Stromal cell of bone marrow (primary cell): Measurements from ENCODE around the gene ARTN.

Source experiments
- DNase-seq: peaks from one replicate; pipeline ENCODE4 v3.0.0-alpha.2; 2012; ENCODE audit warnings: low read depth

ARTN gene

GRCh38 chr1:43947061-43947873 is 13.7 kb downstream of the ARTN start:
- DNase-seq, result no peak

GRCh38 chr1:43947874-43948437 is 14.4 kb downstream of the ARTN start:
- DNase-seq, result no peak

- DNase-seq, result no peak
Observed at GRCh38 chr1:43949678-43950077, 16.1 kb downstream of the ARTN start.

GRCh38 chr1:43951021-43951985 is 17.7 kb downstream of the ARTN start:
- DNase-seq, result no peak

GRCh38 chr1:43952731-43953346 is 19.2 kb downstream of the ARTN start:
- no peak for DNase-seq

GRCh38 chr1:43953361-43953760 is 19.8 kb downstream of the ARTN start:
- no peak for DNase-seq

GRCh38 chr1:43954036-43954435 is 20.4 kb downstream of the ARTN start:
- DNase-seq, result no peak

- no peak for DNase-seq
Observed at GRCh38 chr1:43956234-43956633, 22.6 kb downstream of the ARTN start.

- no peak for DNase-seq
Observed at GRCh38 chr1:43957407-43958040, 23.9 kb downstream of the ARTN start.

- DNase-seq, result no peak
Observed at GRCh38 chr1:43958351-43959255, 25.0 kb downstream of the ARTN start.

GRCh38 chr1:43960798-43961197 is 27.2 kb downstream of the ARTN start:
- no peak for DNase-seq

GRCh38 chr1:43961692-43962091 is 28.1 kb downstream of the ARTN start:
- DNase-seq, result no peak

- no peak for DNase-seq
Observed at GRCh38 chr1:43962324-43962723, 28.7 kb downstream of the ARTN start.

GRCh38 chr1:43963006-43963405 is 29.4 kb downstream of the ARTN start:
- DNase-seq, result no peak

- DNase-seq, result no peak
Observed at GRCh38 chr1:43963890-43964289, 30.3 kb downstream of the ARTN start.

GRCh38 chr1:43965316-43965715 is 31.7 kb downstream of the ARTN start:
- DNase-seq, result no peak

- no peak for DNase-seq
Observed at GRCh38 chr1:43968348-43968948, 34.8 kb downstream of the ARTN start.

- DNase-seq, result no peak
Observed at GRCh38 chr1:43969416-43969745, 35.8 kb downstream of the ARTN start.

- DNase-seq, result peak; percentile 96
Observed at GRCh38 chr1:43969746-43970466, 36.3 kb downstream of the ARTN start, which contains the start of gene DPH2. TSS of gene DPH2 (plus strand) at chr1:43970010. CDS start at chr1:43970176, 166 bp downstream.

- no peak for DNase-seq
Observed at GRCh38 chr1:43970502-43970901, 36.9 kb downstream of the ARTN start.
